Astrocyte (in vitro differentiated cells and primary cell): Measurements from ENCODE around the gene SOX18.

ENCODE experiments used
- EZH2 ChIP-seq: IDR thresholded peaks from 2 replicates; pipeline ENCODE4 v1.6.1; 2012; ENCODE audit warnings: mild to moderate bottlenecking, low read length, inconsistent platforms; ENCODE audit not compliant: insufficient read depth
- TF ChIP-seq, protein P1 (sequence below): IDR thresholded peaks from 2 replicates; pipeline ENCODE4 v1.5.1; 2011; ENCODE audit warnings: low read depth, mild to moderate bottlenecking, inconsistent platforms, low read length, moderate library complexity; ENCODE audit not compliant: insufficient read depth

DNA sequence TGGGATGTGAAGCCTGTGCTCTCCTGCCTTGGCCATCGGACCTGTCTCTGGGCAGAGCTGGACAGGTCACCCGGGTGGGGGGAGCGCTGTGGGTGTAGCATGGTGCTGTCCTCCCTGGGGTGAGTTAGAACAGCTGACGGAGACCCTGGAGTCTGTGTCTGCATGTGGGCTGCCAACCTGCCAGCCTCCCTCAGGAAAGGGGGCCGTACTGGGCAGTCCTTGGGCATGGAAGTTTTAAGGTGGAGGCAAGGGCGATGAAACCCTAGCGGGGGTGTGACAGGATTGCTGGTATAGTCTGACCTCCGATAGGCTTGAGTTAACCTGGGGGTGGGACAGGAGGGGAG lies 2.4 kb downstream of the SOX18 start:
- TF ChIP-seq, protein P1, sequence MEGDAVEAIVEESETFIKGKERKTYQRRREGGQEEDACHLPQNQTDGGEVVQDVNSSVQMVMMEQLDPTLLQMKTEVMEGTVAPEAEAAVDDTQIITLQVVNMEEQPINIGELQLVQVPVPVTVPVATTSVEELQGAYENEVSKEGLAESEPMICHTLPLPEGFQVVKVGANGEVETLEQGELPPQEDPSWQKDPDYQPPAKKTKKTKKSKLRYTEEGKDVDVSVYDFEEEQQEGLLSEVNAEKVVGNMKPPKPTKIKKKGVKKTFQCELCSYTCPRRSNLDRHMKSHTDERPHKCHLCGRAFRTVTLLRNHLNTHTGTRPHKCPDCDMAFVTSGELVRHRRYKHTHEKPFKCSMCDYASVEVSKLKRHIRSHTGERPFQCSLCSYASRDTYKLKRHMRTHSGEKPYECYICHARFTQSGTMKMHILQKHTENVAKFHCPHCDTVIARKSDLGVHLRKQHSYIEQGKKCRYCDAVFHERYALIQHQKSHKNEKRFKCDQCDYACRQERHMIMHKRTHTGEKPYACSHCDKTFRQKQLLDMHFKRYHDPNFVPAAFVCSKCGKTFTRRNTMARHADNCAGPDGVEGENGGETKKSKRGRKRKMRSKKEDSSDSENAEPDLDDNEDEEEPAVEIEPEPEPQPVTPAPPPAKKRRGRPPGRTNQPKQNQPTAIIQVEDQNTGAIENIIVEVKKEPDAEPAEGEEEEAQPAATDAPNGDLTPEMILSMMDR: no peak
- TF ChIP-seq EZH2: no peak
